Uterus (tissue), 2 donors: ENCODE measurements around the gene PDE5A.

Experiments
- CTCF ChIP-seq, 4 experiments: fragments of 200-600 bp in 2 of 4; fragments of 450-650 bp in 2 of 4; sonication (generic) in 2 of 4; IDR thresholded peaks; one replicate each; pipeline ENCODE4 v1.5.1; 2016 to 2019; ENCODE audit warnings: antibody characterized with exemption in 4 of 4, mild to moderate bottlenecking in 2 of 4, moderate library complexity in 1 of 4
- POLR2A ChIP-seq, 2 donors: fragments of 450-650 bp; IDR thresholded peaks; one replicate each; pipeline ENCODE4 v1.6.1; 2016; ENCODE audit warnings: antibody characterized with exemption in 2 of 2, mild to moderate bottlenecking in 1 of 2, moderate library complexity in 1 of 2

GRCh38 chr4:119454491-119455270 lies 173.9 kb downstream of the PDE5A start:
- peak; percentile 19 to 63 (median 39) for TF ChIP-seq CTCF (IDR thresholded peaks at IDR 0.05)
- peak; percentile 73 to 86 for TF ChIP-seq POLR2A (IDR thresholded peaks at IDR 0.05)
